Measurements from ENCODE around the gene ZBTB11.

Gene ZBTB11

GRCh38 chr3:101725890-101726275, 49.0 kb upstream of the ZBTB11 start (continued):
- TF ChIP-seq PRDM2 (tag by site-specific recombination; IDR thresholded peaks at IDR 0.05; ENCODE audit: borderline replicate concordance) (no peak), ZNF600 (tag by site-specific recombination; IDR thresholded peaks at IDR 0.05) (no peak), ZNF394 (tag by site-specific recombination; IDR thresholded peaks at IDR 0.05; ENCODE audit: borderline replicate concordance) (no peak)

- peaks cover 19 to 36% of the 10 kb centered on the region in 2 experiments for H3K36me3 ChIP-seq (ENCODE audit: control insufficient read depth in 2 of 2, insufficient read depth in 1 of 2, low read length in 2 of 2)
- no peak overlapping the region; the same call in 1 of the 2 replicates for H3K27ac ChIP-seq (ENCODE audit: extremely low read depth, low read depth, low read length)
- ChIA-PET CTCF (no interaction called here), POLR2A (interaction anchor here (1.3 kb wide), 3 partner anchors 38 to 49 kb away, joined by 5 to 11 read pairs (median 8); partner anchors contain the start of gene RPL24)
- no peaks in the 10 kb centered on the region for H3K4me1 ChIP-seq (ENCODE audit: control insufficient read depth, insufficient read depth, low read length)
- TF ChIP-seq ZNF335 (tag by site-specific recombination; conservative IDR thresholded peaks at IDR 0.05) (peak; percentile 64), ZBTB20 (tag by site-specific recombination; IDR thresholded peaks at IDR 0.05) (peak; percentile 45), OVOL3 (tag by site-specific recombination; IDR thresholded peaks at IDR 0.05) (no peak)
- peak overlapping the region; percentile 70 for H3K4me3 ChIP-seq (ENCODE audit: low read depth, low read length)
- no peaks in the 10 kb centered on the region for H3K9me3 ChIP-seq (ENCODE audit: control insufficient read depth, insufficient read depth, low read depth, low read length)
Measured at GRCh38 chr3:101725194-101725889, 48.4 kb upstream of the ZBTB11 start.

- no peak within 1 kb of the TSS; the same call in 1 of the 2 replicates for H3K27ac ChIP-seq (ENCODE audit: extremely low read depth, low read depth, low read length)
- H3K9me3 ChIP-seq (ENCODE audit: control insufficient read depth, insufficient read depth, low read depth, low read length): no peaks in the 10 kb centered on the region
- CTCF ChIA-PET: interaction anchor here (0.7 to 1.1 kb wide), 2 partner anchors 17 to 215 kb away, joined by 3 to 6 read pairs; no protein-coding TSS in a partner anchor
- no peaks in the 10 kb centered on the region for H3K4me1 ChIP-seq (ENCODE audit: control insufficient read depth, insufficient read depth, low read length)
- H3K4me3 ChIP-seq (ENCODE audit: low read depth, low read length): peak within 1 kb of the TSS; percentile 70
- peaks cover 15 to 31% of the 10 kb centered on the region in 2 experiments for H3K36me3 ChIP-seq (ENCODE audit: control insufficient read depth in 2 of 2, insufficient read depth in 1 of 2, low read length in 2 of 2)
- POLR2A ChIA-PET: interaction anchor here (0.6 to 1.3 kb wide), 9 partner anchors 10 to 1892 kb away, joined by 3 to 11 read pairs (median 5); partner anchors contain the start of genes NXPE3, RPL24 and ZBTB11
- TF ChIP-seq ZNF138 (tag by site-specific recombination; IDR thresholded peaks at IDR 0.05; ENCODE audit: borderline replicate concordance) (no peak), ZBTB26 (tag by site-specific recombination; optimal IDR thresholded peaks at IDR 0.05) (peak; percentile 81), ZBTB48 (tag by site-specific recombination; IDR thresholded peaks at IDR 0.05) (peak; percentile 33; the same call in 1 of the 2 replicates), ZNF600 (tag by site-specific recombination; IDR thresholded peaks at IDR 0.05) (peak; percentile 84), ZBTB21 (tag by site-specific recombination; IDR thresholded peaks at IDR 0.05) (peak; percentile 29; the same call in 1 of the 2 replicates), YY2 (tag by site-specific recombination; IDR thresholded peaks at IDR 0.05) (0 out of 2 replicates have a peak, but pooled peaks have one; percentile 39), ZNF366 (tag by site-specific recombination; conservative IDR thresholded peaks at IDR 0.05) (peak; percentile 73), ZNF133 (tag by site-specific recombination; IDR thresholded peaks at IDR 0.05) (no peak), PRDM1 (tag by site-specific recombination; IDR thresholded peaks at IDR 0.05) (peak; percentile 85), FEZF1 (tag by site-specific recombination; IDR thresholded peaks at IDR 0.05) (0 out of 2 replicates have a peak, but pooled peaks have one; percentile 48), YY1 (tag by site-specific recombination; IDR thresholded peaks at IDR 0.05) (peak; percentile 82), ZBTB6 (tag by site-specific recombination; IDR thresholded peaks at IDR 0.05) (peak; percentile 6; the same call in 1 of the 2 replicates), ZNF629 (tag by site-specific recombination; IDR thresholded peaks at IDR 0.05) (peak; percentile 56; the same call in 1 of the 2 replicates), ZNF76 (tag by site-specific recombination; IDR thresholded peaks at IDR 0.05; ENCODE audit: borderline replicate concordance, low read depth) (peak; percentile 98), ZBTB1 (tag by site-specific recombination; IDR thresholded peaks at IDR 0.05) (no peak)
Measured at GRCh38 chr3:101724329-101725193, 47.6 kb upstream of the ZBTB11 start, which contains the start of gene CEP97. CEP97 (plus strand) TSS chr3:101724614; CDS start chr3:101724677, 63 bp downstream.

All from HEK293 (cell line).